Measurements from ENCODE around the gene FAM222A.

The FAM222A gene

DNA sequence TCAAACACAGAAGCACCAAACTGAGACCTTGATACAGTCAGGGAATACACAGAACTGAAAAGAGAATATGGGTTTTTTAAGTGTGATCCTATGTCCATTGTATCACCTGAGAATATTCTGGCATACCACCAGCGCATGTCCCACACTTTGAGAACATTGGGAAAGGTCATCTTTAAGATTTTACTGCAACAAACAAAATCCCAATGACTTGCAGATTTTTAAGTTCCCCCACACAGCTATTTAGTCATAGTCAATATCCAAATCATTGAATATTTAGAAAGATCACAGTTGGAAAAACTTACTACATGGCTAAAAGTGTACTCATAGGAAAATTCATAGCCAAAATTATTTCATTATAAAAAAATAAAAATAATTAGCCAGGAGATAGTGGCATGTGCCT is 65.1 kb downstream of the FAM222A start:
- DNase-seq, result no peak

DNA sequence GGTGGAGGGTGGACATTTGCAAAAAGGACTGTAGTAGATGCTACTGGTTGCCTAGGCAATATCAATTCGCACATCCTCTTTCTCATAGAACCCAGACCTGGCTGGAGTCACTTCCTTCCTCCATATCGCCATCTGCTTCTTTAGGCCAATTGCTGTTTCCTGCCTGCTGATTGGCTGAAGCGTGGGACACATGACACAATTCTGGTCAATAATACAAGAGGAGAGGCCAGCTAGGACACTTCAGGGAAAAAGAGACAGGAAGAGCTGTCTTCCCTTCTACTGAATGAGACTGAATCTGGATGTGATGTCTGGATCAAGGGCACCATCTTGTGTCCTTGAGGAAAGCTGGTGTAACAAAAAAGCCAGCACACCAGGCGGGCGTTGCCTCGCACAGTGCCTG is 65.8 kb downstream of the FAM222A start:
- DNase-seq, result no peak

DNA sequence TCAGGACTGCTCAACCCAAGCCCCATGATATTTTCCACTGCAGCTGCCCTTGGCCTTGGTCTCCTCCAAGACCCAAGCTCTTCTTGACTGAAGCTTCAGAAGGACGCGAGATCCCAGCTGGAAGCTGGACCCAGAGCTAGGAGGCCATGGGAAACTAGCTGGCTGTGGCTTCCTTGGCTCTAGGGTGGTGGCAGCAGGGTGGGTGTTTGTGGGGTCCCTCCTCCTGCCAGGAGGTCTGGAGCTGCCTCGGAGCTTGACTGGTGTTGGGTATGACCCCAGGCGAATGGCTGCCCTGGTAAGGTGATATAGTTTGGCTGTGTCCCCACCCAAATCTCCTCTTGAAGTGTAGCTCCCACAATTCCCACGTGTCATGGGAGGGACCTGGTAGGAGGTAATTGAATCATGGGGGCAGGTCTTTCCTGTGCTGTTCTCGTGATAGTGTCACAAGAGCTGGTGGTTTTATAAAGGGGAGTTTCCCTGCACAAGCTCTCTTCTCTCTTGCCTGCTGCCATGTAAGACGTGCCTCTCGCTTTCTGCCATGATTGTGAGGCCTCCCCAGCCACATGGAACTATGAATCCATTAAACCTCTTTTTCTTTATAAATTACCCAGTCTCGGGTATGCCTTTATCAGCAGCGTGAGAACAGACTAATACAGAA is 68.2 kb downstream of the FAM222A start:
- no peak for DNase-seq

DNA sequence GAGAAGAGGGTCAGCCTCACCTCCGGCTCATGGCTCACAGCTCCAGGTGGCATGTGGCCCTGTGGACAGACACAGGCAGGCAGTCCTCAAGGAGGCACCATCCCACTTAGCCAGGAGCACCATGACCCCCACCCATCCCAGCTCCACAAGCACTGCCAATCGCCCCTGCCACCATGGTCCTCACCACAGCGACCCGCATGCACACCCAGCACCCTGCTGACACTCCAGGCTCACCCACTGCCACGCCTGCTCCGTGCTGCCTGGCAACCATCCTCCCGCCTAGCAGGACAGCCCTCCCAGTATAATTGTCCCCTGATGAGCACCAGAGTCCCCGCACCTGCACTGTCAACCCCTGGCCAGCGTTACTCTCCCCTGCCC is 68.7 kb downstream of the FAM222A start:
- no peak for DNase-seq

DNA sequence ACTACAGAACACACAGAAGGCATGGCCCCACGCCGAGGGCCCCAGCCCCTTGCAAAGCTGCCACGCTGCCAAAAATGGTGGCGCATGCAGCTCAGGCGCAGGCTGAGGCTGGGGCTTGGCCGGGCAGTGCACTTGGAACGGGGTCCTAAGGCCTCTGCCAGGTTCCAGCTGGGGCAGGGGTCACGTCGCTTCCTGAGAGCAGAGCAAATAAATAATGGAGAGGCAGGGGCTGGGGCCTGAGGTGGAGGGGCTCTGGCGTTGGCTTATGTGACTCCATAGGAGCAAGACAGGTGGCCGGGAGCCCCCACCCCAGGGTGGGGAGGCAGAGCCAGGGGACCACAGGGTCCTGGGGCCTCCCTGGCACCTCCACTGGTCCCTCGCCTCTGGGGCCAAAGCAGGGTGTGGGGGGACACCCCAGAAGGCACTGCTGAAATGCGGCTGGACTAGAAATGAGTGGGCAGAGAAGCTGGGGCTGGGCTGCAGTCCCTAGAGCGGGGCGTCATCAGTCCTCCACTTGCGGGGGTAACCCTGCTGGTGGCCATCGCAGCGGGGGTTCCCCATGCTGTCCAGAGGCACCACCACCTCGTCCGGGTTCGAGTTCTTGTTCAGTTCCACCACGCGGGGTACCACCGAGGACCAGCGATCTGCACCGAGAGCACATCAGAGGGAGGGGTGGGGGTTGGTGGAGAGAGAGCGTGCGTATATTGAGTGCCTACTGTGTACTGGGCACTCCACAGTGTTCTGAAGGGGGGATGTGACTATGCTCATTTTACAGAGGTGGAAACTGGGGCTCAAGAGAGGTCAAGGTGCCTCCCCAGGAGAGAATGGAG is 69.7 kb downstream of the FAM222A start:
- DNase-seq, result no peak

DNA sequence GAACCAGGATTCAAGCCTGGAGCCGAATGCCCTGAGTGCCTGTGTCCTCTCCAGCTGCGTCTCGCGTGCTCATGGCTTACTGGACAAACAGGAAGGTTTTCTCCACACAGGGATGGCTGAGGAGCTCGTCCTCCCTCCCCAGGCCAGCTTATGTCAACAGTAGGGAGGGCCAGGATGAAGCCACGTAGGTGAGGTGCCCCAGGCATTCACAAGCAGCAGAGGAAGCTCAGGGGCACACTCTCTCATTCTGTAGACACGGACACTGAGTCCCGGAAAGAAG is 70.3 kb downstream of the FAM222A start:
- no peak for DNase-seq

DNA sequence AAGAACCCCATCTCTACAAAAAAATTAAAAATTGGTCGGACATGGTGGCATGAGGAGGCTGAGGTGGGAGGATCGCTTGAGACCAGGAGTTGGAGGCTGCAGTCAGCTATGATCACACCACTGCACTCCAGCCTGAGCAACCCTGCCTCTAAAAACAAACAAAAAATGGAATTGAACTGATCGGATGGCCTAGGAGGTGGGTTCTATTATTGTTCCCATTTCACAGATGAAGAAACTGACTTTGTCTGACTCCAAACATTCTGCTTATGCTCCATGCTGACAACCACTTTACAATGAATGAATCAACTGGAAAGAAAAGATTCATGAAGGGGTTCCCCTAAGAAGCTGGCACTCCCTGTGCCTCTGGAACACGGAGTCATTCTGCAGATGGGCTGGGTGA is 72.2 kb downstream of the FAM222A start:
- no peak for DNase-seq

DNA sequence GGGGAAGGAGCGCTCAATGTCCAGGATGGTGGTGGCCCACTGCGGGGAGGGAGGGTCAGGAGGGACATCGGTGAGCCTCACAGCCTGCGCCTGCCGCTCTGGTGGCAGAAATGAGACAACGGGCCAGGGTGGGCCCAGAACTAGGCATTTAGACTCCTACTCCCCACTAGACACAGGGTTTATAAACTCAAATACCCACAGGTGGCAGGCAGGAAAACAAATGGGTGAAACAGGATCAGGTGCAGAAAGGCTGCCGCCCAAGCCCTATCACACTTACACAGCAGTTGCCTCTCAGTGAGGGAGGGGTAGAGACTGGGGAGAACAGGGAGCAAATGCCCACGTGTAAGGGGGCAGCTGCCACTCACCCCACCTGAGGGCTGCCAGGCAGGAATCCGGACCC is 73.2 kb downstream of the FAM222A start:
- DNase-seq, result no peak

DNA sequence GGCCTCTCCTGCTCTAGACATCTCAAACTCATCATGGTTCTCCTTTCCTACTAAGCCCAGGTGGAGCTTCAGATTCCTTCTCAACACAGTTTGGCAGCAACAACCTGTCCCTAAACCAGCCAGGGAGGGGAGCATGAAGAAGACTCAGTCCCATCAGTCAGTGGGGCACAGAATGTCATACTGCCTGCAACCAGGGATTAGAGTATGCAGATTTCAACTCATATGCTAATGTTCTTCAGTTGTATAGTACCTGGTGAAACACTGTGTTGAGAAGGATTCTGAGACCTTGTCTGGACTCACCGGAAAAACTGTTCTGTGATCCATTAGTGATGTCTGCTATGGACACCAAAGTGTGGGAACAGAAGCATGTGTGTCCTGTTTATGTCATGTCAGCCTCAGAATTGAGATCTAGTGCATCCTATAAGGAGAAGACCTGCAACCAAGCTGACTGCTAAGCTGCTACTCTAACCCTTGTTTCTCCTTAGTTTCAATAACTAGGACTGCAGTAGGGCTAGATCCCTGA is 76.0 kb downstream of the FAM222A start:
- DNase-seq, result no peak

DNA sequence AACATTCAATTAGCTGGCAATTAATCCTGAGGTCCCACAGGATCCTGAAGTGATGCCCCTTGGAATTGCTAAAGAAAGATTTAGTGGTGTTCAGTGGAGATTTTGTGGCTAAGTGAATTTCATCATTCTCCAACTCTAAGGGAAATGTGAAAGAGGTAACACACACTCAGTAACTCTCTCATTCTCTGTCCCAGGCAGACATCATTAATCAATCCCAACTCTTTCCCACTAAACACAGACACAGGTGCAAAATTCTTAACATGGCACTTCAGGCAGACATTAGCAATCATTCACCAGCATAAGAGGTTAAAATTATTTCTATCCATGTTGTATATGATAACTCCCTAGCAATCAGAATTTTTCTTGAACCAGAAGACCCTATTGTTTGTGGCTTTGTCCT is 79.4 kb downstream of the FAM222A start:
- DNase-seq, result no peak

DNA sequence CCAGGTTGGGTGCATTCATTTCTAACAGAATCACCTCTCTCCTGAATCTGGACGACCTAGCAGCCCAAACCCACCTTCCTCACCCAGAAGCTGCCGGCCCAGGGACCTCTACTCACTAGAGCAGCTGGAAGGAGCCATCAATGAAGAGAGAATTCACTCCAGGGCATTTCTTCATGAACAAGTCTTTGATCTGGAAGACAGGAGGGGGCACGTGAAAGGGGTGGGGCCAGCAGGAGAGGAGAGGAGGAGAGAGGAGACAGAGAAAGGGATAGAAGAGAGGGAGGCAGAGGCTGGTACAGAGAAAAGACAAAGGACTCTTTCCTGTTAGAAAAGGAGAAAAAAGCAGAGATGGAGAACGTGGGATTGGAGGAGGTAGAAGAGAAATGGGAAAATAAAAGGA is 79.8 kb downstream of the FAM222A start:
- no peak for DNase-seq

DNA sequence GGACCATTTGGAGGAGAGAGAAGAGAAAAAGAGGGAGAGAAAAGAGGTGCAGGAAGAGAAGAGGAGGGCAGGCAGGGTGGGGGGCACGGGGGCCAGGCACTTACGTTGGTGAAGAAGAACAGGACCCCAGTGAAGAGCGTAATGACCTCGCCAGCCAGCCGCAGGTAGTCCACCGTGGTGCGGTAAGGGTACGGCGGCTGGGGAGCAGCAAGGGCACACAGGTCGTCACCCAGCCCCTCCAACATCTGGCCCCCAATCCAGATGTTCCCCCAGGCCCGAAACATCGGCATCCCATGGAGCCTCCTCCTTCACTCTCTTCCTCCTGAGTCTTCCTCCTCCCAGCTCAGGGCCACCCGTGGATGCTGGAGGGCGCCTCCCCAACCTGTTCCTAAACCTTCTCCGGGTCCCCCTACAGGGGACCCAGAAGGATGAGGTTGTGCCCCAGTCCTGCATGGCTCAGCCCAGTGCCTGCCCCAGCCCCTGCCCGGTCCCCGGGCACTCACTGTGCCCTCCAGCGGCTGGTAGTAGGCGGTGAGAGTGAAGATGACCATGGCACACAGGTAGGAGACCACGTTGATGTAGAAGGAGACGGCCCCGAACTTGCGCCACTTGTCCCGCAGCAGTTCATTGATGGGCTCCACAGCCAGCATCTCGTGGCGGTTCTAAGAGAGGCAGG is 80.3 kb downstream of the FAM222A start:
- no peak for DNase-seq

DNA sequence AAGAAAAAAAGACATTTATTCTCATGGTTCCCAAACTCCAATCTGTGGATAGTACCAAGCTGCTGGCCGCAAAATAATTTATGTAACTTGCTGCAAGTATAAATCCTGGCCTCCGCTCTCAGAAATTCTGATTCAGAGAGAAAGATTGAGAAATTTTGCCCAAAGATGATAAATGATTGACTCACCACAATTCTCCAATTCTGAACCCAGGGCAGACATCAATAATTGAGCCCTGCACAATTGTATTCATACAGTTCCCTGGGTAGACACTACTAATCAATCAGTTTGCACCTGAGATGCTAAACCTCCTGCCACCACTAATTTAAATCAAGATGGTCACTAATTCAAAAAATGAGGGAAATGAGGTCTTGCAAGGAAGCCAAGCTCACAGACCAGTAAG is 81.4 kb downstream of the FAM222A start:
- no peak for DNase-seq

DNA sequence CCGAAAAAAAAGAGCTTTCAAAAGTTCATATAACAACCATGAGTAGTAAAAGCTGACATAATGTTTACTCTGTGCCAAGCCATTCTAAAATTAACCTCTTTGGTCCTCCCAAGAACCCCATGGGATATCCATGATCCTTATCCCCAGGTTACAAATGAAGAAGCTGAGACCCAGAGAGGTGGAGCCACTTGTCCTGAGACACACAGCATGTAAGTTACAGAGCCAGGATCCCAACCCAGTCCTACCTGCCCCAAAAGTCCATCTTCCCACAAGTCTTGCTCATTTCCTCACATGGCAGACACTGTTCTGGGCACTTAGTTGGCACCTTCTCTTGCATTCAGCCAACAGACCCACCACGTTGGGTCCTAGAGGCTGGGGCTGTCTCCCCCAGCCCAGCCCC is 82.4 kb downstream of the FAM222A start:
- DNase-seq, result no peak

DNA sequence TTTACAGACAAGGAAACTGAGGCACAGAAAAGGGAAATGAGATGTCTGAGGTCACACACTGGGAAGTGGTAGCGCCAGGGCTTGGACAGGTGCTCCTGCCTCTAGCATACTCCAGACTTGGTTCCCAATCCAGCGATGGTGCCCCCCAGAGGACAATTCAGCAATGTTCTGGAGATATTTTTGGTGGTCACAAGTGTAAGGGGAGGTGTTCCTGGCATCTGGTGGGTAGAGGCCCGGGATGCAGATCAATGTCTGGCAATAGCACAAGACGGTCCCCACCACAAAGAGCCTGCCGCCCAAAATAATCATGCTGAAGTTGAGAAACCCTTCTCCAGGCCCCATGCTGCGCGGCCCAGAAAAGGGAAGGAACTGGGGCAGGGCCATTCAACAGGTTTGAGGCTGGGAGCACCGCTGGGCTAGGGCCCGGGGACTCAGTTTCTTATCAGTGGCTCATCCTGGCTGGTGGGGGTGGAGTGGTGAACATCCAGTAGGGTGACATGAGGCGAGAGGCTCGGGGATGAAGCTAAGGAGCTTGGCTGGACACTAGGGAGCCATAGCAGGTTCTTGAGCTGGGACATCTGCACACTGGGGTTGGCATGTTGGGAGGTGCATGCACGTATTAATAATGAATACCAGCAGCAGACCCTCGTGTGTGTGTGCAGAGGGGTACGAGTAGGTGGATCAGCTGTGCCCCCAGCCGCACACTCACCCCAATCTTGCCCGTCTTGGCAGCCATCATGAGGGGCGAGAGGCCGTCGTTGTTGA is 84.5 kb downstream of the FAM222A start:
- no peak for DNase-seq

DNA sequence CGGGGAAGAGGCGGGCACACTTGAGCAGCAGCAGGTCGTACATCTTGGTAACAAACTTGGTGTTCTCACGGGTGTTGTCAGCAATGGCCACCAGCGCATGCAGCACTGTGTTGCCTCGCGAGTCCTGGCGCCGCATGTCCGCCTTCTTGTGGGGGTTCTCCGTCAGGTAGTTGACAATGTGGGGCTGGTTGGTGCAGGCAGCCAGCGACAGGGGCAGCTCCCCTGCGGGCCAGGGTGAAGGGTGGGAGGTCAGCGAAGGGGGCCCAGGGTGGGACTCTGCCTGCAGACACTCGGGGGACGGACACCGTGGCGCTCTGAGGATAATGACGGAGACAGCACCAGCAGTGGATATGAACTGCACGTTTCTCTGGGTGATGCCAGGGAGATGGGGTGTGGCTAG is 85.1 kb downstream of the FAM222A start:
- no peak for DNase-seq

DNA sequence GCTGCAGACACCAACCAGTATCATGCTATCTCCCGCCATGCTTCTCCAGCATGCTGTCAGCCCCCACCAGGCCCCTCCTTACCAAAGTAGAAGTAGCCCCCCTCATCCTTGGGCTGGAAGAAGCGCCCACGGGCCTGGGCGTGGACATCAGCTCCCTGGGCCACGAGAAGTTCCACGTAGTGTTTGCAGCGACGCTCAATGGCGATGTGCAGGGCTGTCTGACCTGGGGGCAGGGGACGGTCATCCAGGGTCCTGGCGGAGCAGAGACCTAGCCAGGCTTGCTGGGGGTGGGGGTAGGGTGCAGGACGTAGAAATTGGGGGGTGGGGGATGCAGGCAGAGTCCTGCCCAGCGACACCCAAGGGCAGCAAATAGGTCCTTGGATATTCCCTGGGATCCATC is 86.9 kb downstream of the FAM222A start:
- no peak for DNase-seq

DNA sequence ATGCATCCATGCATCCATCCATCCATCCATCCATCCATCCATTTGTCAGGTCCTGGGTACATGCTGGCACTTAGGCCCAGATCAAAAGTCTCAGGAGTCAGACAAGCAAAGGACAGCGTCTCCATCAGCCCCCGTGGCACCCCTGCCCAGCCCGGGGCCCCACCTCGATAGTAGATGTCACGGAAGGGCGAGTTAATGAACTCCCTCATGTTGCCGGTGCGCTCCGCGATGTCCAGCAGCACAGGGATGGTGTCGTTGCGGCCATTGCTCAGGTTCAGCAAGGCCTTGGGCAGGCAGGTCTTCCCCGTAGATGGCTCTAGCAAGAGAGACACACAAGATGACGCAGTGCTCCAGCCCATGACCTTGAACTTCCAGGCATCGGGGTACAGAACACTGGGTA is 89.2 kb downstream of the FAM222A start:
- DNase-seq, result no peak

DNA sequence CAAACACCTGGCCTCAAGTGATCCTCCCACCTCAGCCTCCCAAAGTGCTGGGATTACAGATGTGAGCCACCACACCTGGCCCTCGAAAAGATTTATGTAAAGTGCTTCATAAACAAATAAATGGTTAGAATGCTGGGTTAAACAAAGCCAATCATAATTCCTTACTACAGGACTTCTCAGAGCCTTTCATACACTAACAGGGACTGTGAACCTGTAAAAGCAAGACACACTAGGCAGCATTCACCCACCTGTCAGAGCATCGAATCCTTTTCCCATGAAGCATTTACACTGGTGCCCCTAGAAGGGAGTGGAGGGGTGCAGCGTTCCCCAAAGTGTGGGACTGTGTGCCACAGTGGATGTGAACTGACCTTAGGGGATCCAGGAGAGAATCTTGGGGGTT is 90.1 kb downstream of the FAM222A start:
- DNase-seq, result no peak

DNA sequence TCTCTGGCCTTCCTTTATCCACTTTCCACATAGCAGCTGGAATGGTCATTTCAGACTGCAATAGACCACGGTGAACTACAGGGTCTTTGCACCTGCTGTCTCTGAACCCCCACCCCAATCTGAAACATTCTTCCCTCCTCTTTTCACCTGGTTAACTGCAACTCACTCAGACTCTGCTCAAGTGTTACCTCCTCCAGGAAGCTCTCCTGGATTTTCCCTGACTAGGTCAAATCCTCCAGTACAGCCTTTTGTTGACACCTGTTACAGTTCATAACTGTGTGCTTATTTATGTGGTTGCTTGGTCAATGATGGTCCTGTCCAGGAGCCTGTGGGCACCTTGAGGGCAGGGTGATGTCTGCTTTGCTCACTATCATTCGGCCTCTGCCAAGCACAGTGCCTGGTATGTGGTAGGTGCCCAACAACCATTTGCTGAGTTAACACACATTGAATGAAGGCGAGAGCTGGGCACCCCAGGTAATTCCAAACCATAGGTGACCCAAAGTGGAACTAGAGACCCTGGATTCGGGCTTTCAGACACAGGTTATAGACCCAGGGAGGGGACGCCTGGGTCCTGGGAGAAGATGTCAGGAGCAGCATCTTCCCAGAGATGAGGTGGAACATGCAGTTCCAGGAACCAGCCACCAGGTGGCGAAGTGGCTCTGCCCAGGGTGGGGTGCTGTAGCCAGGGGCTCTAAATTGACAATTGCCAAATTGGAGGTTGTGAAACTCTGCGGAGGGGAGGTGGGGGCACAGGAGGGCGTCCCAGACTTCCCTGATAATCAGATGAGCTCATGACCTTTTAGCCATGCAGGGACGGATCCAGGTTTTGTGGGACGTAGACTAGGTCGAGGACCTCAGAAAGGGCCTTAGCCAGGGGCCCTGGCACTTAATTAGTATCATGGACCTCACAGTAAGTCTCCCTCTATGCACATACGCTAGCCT is 91.5 kb downstream of the FAM222A start:
- peak; percentile 6 for DNase-seq

DNA sequence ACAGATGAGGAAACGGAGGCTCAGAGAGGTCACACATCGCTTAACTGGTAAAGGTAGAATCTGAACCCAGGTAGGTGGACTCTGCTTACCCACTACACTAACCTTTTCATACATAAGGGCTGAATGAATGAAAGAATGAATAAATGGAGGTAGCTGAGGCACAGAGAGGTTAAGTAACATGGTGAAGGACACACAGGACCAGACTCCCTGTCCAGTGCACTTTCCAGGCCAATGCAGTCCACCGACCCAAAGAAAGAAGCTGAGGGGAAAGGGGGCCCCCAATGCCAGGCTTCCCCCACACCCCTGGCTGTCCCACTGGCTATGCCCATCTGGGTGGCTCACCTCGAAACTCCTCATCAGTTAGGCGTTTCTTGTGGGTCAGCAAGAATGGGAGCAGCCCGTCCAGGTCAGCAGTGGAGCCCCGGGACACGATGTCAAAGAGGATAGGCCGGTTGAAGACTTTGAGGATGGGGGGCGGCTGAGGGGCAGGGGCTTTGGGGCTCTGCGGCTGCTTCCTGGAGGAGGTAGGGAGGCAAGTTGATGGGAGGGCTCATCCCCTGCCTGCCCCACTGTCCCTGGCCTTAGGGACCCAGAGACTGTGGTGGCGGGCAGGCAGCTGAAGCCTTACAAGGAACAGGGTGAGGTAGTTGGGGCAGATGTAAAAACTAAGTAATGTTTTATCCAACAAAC is 94.5 kb downstream of the FAM222A start:
- no peak for DNase-seq

Data from NCI-H2107 (cell line).